ENCODE data around the gene ANKRD11. TPM values are rescaled to one million over a fixed set of nuclear protein-coding genes. Genes with fewer than 3 reads are reported as not detected.

Gene ANKRD11
- total RNA-seq, 2 experiments from 2014 or later = 199 to 208 TPM

DNA sequence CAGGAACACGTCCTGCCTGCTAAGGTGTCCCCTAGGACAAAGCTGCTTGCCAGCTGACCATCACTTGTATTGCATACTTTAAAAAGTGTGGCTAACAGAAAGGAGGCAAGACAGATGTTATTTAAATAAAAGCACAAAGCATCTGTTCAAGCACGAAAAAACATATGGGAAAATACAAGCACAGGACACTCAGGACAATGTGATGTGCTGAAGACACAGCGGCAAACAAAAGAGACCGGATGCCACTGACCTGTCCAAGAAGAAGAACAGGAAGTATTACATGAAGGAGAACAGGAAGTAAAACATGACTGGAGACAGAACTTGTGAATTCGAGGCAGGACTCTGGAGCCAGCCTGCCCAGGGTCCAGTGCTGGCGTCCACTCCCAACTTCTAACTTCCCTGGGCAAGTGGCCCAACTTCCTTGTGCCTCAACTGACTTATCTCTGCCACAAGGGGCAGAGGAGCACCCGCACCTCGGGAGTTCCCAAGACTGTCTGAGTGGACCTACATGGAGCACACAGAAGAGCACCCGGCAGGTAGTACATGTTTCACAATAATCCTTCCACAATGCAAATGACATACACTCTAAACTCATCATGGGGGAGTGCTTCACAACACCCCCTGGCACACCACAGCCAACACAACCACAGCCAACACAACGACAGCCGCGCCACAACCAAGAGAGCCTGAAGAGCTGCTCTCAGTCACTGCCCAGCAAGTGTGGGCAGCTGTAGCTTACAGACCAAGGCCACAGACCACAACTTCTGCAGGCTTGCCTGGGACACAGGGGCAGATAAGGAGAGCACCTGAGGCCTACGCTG lies 36.6 kb downstream of the ANKRD11 start:
- Mint-ChIP-seq H3K27me3 (no peaks in the 10 kb centered on the region), H3K27ac (peak overlapping the region; percentile 33), H3K4me1 (peaks cover 77% of the 10 kb centered on the region), H3K9me3 (no peaks in the 10 kb centered on the region), H3K4me3 (no peak overlapping the region), H3K36me3 (ENCODE audit: low read depth) (peaks cover 19% of the 10 kb centered on the region)
- POLR2A ChIA-PET = interaction anchor here (1.6 kb wide), 1 partner anchor 45 kb away, joined by 4 read pairs; no protein-coding TSS in a partner anchor
- DNase-seq = peak; percentile 22
- CTCF ChIA-PET = interaction anchor here (0.6 to 1.4 kb wide), 4 partner anchors 35 to 246 kb away, joined by 3 to 4 read pairs (median 3); partner anchors contain the start of gene SPG7

DNA sequence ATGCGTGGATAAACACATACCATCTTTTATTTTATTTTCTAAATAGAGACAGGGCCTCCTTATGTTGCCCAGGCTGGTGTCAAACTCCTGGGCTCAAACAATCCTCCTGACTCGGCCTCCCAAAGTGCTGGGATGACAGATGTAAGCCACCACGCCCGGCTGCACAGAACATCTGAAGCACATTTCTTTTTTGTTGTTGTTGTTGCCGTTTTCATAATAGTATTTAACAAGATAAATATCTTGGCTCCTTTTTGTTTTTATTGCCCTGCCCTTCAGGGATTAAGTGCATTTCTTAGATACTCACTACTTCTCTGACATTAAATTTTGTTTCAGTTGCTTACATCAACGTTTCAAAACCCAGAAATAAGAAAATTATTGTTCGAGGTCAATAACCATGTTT lies 37.4 kb downstream of the ANKRD11 start:
- H3K27ac Mint-ChIP-seq = peak overlapping the region; percentile 40
- CTCF ChIA-PET = interaction anchor here (1.1 kb wide), 1 partner anchor 36 kb away, joined by 3 read pairs; no protein-coding TSS in a partner anchor

DNA sequence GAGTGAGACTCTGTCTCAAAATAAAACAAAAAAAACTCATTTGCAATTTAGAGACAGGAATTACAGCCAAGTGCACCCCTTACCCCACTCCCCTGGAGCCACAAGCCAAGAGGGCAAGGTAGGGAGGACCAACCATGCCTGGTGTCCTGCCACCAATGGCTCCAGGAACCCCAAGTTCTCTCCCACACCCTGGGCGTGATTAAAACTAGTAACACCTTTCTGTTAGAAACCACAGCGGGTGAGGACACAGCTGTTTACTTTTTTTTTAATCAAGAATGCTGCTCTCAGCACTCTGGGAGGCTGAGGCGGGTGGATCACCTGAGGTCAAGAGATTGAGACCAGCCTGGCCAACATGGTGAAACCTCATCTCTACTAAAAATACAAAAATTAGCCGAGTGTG lies 38.1 kb downstream of the ANKRD11 start:
- H3K36me3 Mint-ChIP-seq (ENCODE audit: low read depth) = peaks cover 12% of the 10 kb centered on the region
- peak overlapping the region; percentile 73 for H3K27ac Mint-ChIP-seq

More for the DNA sequence above, 37.4 kb downstream of the ANKRD11 start:
- H3K36me3 Mint-ChIP-seq (ENCODE audit: low read depth) = peaks cover 15% of the 10 kb centered on the region
- no peak overlapping the region for H3K4me3 Mint-ChIP-seq
- DNase-seq = no peak
- H3K27me3 Mint-ChIP-seq = no peaks in the 10 kb centered on the region
- no peaks in the 10 kb centered on the region for H3K9me3 Mint-ChIP-seq
- POLR2A ChIA-PET = interaction anchor here (0.6 to 1.6 kb wide), 4 partner anchors 12 to 44 kb away, joined by 3 to 6 read pairs (median 4); no protein-coding TSS in a partner anchor
- peaks cover 80% of the 10 kb centered on the region for H3K4me1 Mint-ChIP-seq

DNA sequence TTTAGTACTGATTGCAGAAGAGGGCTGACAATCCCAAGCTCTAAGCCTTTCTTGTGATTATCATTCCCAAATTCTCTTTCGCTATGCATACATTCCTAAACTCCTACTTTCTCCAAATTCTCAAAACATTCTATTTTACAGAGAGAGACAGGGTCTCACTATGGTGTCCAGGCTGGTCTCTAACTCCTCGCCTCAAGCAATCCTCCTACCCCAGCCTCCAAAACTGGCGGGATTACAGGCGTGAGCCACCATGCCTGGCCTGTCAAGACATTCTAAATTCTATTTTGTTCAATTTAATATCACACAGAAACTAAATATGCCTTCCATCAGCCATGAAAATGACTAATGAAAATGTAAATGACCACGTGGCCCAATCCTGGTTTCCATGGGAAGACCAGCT lies 39.8 kb downstream of the ANKRD11 start:
- H3K9me3 Mint-ChIP-seq = no peaks in the 10 kb centered on the region
- peaks cover 3% of the 10 kb centered on the region for H3K36me3 Mint-ChIP-seq (ENCODE audit: low read depth)
- peaks cover 83% of the 10 kb centered on the region for H3K4me1 Mint-ChIP-seq
- DNase-seq = no peak
- no peaks in the 10 kb centered on the region for H3K27me3 Mint-ChIP-seq
- POLR2A ChIA-PET = interaction anchor here (1.0 to 2.1 kb wide), 6 partner anchors 11 to 58 kb away, joined by 3 to 11 read pairs (median 4); partner anchors contain the start of gene ANKRD11
- CTCF ChIA-PET = interaction anchor here (1.0 kb wide), 2 partner anchors 107 to 459 kb away, joined by 3 to 6 read pairs; no protein-coding TSS in a partner anchor
- no peak overlapping the region for H3K27ac Mint-ChIP-seq
- no peak overlapping the region for H3K4me3 Mint-ChIP-seq

More for the DNA sequence above, 38.1 kb downstream of the ANKRD11 start:
- H3K4me3 Mint-ChIP-seq = no peak overlapping the region
- no peaks in the 10 kb centered on the region for H3K9me3 Mint-ChIP-seq
- peak; percentile 41 for DNase-seq
- ChIA-PET CTCF (no interaction called here), POLR2A (interaction anchor here (0.6 to 1.6 kb wide), 6 partner anchors 11 to 138 kb away, joined by 3 to 6 read pairs (median 4); no protein-coding TSS in a partner anchor)
- peaks cover 80% of the 10 kb centered on the region for H3K4me1 Mint-ChIP-seq
- H3K27me3 Mint-ChIP-seq = no peaks in the 10 kb centered on the region

DNA sequence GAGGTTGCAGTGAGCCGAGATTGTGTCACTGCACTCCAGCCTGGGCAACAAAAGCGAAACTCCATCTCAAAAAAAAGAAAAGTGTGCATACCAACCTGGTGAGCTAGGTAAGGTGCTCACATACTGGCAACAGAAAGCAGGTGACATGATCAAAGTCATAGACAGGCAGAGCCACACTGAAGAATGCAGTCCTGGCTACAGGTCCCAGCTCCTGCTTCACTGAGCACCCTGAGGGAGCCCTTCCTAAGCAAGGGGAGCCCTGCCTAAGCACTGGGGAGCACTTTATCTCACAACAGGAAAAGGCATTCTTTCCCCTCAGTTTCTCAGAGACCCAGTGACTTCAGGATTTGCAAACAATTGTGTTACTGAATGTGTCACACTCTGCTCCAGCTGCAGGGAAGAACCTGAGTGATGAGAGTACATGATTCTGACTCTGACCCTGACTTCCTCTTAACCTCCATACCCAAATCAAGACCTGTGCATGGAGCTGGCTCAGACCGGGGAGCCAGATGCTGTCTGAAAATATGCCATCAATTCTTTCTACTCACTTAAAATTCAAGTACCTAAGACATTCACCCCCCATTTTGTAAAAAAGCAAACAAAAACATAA lies 40.5 kb downstream of the ANKRD11 start:
- Mint-ChIP-seq H3K36me3 (ENCODE audit: low read depth) (no peaks in the 10 kb centered on the region), H3K27me3 (no peaks in the 10 kb centered on the region), H3K27ac (peak overlapping the region; percentile 49), H3K9me3 (no peaks in the 10 kb centered on the region), H3K4me3 (no peak overlapping the region), H3K4me1 (peaks cover 86% of the 10 kb centered on the region)
- CTCF ChIA-PET = interaction anchor here (1.0 kb wide), 2 partner anchors 107 to 459 kb away, joined by 3 to 6 read pairs; no protein-coding TSS in a partner anchor
- POLR2A ChIA-PET = interaction anchor here (0.9 to 2.1 kb wide), 6 partner anchors 10 to 59 kb away, joined by 3 to 11 read pairs (median 4); partner anchors contain the start of gene ANKRD11
- no peak for DNase-seq

DNA sequence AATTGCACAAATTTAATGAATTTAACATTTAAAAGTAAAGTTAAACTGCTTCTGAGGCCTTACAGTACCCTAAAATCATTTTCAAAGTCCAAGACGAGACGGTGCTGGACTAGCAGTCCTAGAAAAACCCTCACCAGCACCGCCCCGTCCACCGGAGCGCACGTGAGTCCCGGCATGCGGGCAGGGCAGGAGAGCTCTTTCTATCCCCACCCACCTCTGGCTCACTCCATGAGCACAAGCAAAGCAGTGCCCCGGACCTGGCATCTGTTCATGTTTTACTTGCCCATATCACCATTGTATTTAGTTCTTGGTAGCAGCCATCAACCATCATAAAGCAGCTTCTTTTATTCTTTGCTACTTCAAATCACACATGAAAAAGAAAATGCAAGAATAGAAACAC lies 41.7 kb downstream of the ANKRD11 start:
- Mint-ChIP-seq H3K4me3 (no peak overlapping the region), H3K27ac (peak overlapping the region; percentile 21), H3K9me3 (no peaks in the 10 kb centered on the region), H3K36me3 (ENCODE audit: low read depth) (no peaks in the 10 kb centered on the region), H3K4me1 (peaks cover 90% of the 10 kb centered on the region), H3K27me3 (no peaks in the 10 kb centered on the region)
- CTCF ChIA-PET = no interaction called here
- DNase-seq = no peak
- POLR2A ChIA-PET = interaction anchor here (1.8 kb wide), 1 partner anchor 60 kb away, joined by 5 read pairs; no protein-coding TSS in a partner anchor

DNA sequence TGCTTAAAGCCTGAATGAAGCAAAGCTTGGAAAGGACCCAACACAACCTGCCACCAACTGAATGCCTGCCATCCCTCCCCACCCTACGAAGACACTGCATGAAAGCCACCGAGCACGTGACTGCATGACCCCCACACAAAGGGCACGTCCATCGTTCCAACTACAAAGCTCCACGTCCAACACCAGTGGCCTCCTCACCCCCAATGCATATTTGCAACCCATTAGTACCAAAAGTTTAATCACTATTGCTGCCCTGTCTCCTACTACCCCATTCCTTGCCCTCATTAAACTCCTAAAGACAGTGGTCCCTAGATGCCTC lies 43.4 kb downstream of the ANKRD11 start:
- ChIA-PET POLR2A (interaction anchor here (0.9 to 1.8 kb wide), 8 partner anchors 8 to 61 kb away, joined by 3 to 4 read pairs (median 3); no protein-coding TSS in a partner anchor), CTCF (interaction anchor here (1.6 kb wide), 1 partner anchor 8 kb away, joined by 7 read pairs; no protein-coding TSS in a partner anchor)
- Mint-ChIP-seq H3K27me3 (no peaks in the 10 kb centered on the region), H3K27ac (peak overlapping the region; percentile 59), H3K4me1 (peaks cover 90% of the 10 kb centered on the region), H3K36me3 (ENCODE audit: low read depth) (no peaks in the 10 kb centered on the region), H3K9me3 (no peaks in the 10 kb centered on the region), H3K4me3 (no peak overlapping the region)
- no peak for DNase-seq

DNA sequence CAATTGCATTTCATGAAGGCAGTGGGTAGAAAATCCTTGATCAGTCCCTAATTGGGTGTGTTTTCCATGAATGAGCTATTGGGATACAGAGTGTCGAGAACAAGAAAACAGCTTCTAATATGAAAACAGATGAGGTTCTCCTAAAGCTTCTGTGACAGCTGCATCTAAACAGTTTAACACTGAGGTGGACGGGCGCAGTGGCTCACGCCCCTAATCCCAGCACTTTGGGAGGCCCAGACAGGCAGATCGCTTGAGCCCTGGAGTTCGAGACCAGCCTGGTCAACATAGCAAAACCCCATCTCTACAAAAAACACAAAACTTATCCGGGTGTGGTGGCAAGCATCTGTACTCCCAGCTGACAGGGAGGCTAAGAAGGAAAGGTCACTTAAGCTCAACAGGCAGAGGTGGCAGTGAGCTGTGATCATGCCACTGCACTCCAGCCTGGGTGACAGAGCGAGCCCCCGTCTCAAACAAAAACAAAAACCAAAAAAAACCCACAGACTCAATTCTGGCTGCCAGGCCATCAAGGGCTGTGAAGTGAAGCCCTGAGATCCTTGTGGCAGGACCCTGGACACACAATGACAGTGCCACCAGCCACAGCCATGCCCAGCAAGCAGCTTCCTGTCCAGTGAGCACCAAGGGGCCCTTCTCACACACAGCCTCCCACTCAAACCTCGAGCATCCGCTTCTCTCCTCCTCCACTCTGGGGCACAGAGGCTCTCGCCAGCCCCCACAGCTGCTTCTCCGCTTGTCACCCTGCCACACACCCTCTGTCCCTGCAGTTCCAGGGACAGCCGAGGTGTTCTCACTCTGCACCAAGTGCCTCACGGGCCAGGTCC lies 44.0 kb downstream of the ANKRD11 start:
- DNase-seq = peak; percentile 28
- Mint-ChIP-seq H3K27ac (peak overlapping the region; percentile 59), H3K9me3 (no peaks in the 10 kb centered on the region), H3K4me3 (no peak overlapping the region), H3K27me3 (no peaks in the 10 kb centered on the region), H3K36me3 (ENCODE audit: low read depth) (no peaks in the 10 kb centered on the region), H3K4me1 (peaks cover 90% of the 10 kb centered on the region)
- ChIA-PET CTCF (interaction anchor here (1.4 to 1.6 kb wide), 2 partner anchors 9 to 38 kb away, joined by 3 to 7 read pairs; no protein-coding TSS in a partner anchor), POLR2A (interaction anchor here (0.6 to 1.8 kb wide), 10 partner anchors 9 to 74 kb away, joined by 3 to 4 read pairs (median 3); no protein-coding TSS in a partner anchor)

DNA sequence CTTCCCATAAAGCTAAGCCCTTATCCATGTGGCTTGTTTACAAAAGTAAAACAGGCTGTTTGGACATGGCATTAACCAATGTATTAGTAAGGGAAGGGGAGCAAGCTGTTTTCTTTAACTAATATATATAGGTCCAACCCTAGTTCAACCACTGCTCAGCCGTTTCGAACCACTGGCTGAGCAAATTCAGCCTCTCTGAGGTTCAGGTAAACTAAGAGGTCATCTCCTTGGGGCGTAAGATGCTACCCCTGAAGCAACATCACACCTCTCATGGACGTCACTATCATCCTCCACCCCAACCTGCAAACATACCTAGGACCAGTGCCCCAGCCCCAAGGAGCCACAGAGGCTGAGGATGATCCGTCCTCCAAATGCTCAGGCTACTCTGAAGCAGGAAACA lies 45.2 kb downstream of the ANKRD11 start:
- H3K4me3 Mint-ChIP-seq = no peak overlapping the region

DNA sequence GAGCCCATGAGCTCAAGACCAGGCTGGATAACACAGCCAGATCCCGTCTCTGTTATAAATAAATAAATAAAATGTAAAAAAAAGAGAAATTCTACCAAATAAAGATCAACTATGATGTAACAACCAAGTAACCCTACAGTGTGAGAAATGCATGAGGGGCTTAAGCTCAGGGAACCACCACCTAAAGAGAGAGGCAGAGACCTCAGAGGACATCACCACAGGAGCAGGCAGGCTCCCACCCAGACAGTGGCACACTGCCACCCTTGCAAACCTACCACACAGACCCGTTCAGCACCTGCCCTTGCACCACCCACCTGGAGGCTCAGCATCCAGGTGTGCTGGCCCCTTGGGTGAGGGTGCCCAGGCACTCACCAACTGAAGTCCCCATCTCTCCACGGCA lies 45.6 kb downstream of the ANKRD11 start:
- H3K36me3 Mint-ChIP-seq (ENCODE audit: low read depth) = peaks cover 13% of the 10 kb centered on the region
- H3K27ac Mint-ChIP-seq = no peak overlapping the region
- H3K4me3 Mint-ChIP-seq = no peak overlapping the region
- POLR2A ChIA-PET = interaction anchor here (0.8 to 0.9 kb wide), 2 partner anchors 8 to 22 kb away, joined by 3 read pairs; no protein-coding TSS in a partner anchor
- no peaks in the 10 kb centered on the region for H3K27me3 Mint-ChIP-seq
- DNase-seq = no peak
- peaks cover 90% of the 10 kb centered on the region for H3K4me1 Mint-ChIP-seq
- CTCF ChIA-PET = no interaction called here
- H3K9me3 Mint-ChIP-seq = no peaks in the 10 kb centered on the region

More for the DNA sequence above, 45.2 kb downstream of the ANKRD11 start:
- Mint-ChIP-seq H3K9me3 (no peaks in the 10 kb centered on the region), H3K27ac (peak overlapping the region; percentile 31), H3K4me1 (peaks cover 90% of the 10 kb centered on the region), H3K27me3 (no peaks in the 10 kb centered on the region), H3K36me3 (ENCODE audit: low read depth) (peaks cover 8% of the 10 kb centered on the region)
- CTCF ChIA-PET = interaction anchor here (0.6 to 1.4 kb wide), 2 partner anchors 36 to 207 kb away, joined by 3 read pairs; no protein-coding TSS in a partner anchor
- POLR2A ChIA-PET = interaction anchor here (0.9 to 1.0 kb wide), 2 partner anchors 9 to 73 kb away, joined by 3 read pairs; no protein-coding TSS in a partner anchor
- DNase-seq = no peak

DNA sequence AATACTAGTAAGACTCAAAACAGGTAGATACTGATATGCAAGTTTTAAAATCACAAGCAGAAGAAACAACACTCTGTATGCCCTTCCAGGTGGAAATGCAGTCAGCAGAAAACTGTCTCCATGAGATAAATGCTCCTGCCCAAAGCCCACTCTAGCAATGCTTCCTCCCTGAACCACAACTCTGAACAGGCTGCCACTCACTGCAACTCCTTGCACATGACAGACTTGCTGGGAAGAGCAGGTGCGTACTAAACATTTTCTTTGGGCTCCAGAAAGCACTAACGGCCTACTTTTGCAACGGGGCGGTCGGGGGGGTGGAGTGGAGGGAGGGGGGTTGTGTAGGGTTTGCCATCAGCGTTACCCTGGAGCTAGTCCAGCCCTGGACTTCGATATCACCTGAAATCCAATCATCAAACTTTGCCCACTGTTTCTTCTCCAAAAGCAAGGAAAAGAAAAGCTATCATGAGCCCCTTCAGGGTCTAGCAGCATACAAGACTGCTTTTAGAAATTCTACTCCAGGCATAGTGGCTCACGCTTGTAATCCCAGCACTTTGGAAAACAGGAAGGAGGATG lies 46.1 kb downstream of the ANKRD11 start:
- ChIA-PET CTCF (no interaction called here), POLR2A (interaction anchor here (0.8 kb wide), 1 partner anchor 22 kb away, joined by 3 read pairs; no protein-coding TSS in a partner anchor)
- Mint-ChIP-seq H3K9me3 (no peaks in the 10 kb centered on the region), H3K36me3 (ENCODE audit: low read depth) (peaks cover 18% of the 10 kb centered on the region), H3K4me1 (peaks cover 91% of the 10 kb centered on the region), H3K27me3 (no peaks in the 10 kb centered on the region), H3K27ac (no peak overlapping the region), H3K4me3 (no peak overlapping the region)
- no peak for DNase-seq

DNA sequence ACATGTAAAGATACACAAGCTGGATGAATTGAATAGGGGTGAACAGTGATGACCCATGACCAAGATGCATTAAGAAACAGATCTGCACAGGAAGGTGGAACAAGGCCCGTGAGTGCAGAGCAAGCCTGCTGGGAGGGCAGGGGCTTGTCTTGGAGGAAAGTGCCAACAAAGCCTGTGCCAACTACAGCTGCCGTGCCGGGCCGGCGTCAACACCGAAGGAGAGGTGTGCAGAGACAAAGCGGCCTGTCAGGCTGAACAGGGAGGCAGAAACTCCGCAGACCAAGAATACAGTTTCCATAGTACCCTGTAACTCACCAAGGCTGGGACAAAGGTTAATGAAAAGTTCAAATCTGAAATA lies 46.7 kb downstream of the ANKRD11 start:
- Mint-ChIP-seq H3K27me3 (no peaks in the 10 kb centered on the region), H3K9me3 (no peaks in the 10 kb centered on the region), H3K4me3 (no peak overlapping the region), H3K27ac (no peak overlapping the region), H3K4me1 (peaks cover 89% of the 10 kb centered on the region), H3K36me3 (ENCODE audit: low read depth) (peaks cover 22% of the 10 kb centered on the region)
- ChIA-PET CTCF (no interaction called here), POLR2A (no interaction called here)
- no peak for DNase-seq

Data from activated CD4-positive, alpha-beta memory T cell treated with anti-CD3 and anti-CD28 coated beads, Interleukin-2, amount 10 ng/mL, durations not matched to agents 7 days and 5 days (primary cell).